ENCODE data around the gene ZFYVE28.

GRCh38 chr4:2373532-2373931 is 44.9 kb downstream of the ZFYVE28 start:
- TF ChIP-seq CTCF (IDR thresholded peaks at IDR 0.05) (no peak), POLR2A (IDR thresholded peaks at IDR 0.05) (no peak)

Data from vagina (tissue), 2 donors.